Measurements from ENCODE around the gene TMEM165.

The TMEM165 gene

GRCh38 chr4:55366621-55367020 lies 29.1 kb upstream of the TMEM165 start:
- no peak overlapping the region for H3K9ac ChIP-seq (ENCODE audit: low read length)
- no peak overlapping the region for H4K91ac ChIP-seq (ENCODE audit: low read depth, low read length)
- no peaks in the 10 kb centered on the region for H3K27me3 ChIP-seq (ENCODE audit: insufficient read depth, low read length)
- no peak overlapping the region for H2BK120ac ChIP-seq (ENCODE audit: insufficient read depth, low read length, poor library complexity)
- H2BK12ac ChIP-seq (ENCODE audit: low read length) = no peak overlapping the region
- no peak overlapping the region for H4K12ac ChIP-seq (ENCODE audit: low read depth, low read length)
- H3K4me1 ChIP-seq (ENCODE audit: control insufficient read depth in 1 of 2, insufficient read depth in 2 of 2, low read length in 2 of 2) = no peaks in the 10 kb centered on the region
- DNase-seq = no peak
- H4K8ac ChIP-seq (ENCODE audit: low read depth, low read length) = no peak overlapping the region
- H3K79me2 ChIP-seq (ENCODE audit: control insufficient read depth, insufficient read depth, low read length, poor library complexity) = no peaks in the 10 kb centered on the region
- H3K4me3 ChIP-seq (ENCODE audit: low read depth, low read length) = no peak overlapping the region
- no peak overlapping the region for H3K23ac ChIP-seq (ENCODE audit: low read length)
- H2AK5ac ChIP-seq (ENCODE audit: low read length) = no peak overlapping the region
- no peak overlapping the region for H3K4ac ChIP-seq (ENCODE audit: low read depth, low read length)
- H3K27ac ChIP-seq (ENCODE audit: low read depth, low read length) = no peak overlapping the region
- no peak overlapping the region for H2BK5ac ChIP-seq (ENCODE audit: low read depth, low read length, poor library complexity)
- peaks cover 0 to 1% of the 10 kb centered on the region in 2 experiments for H3K36me3 ChIP-seq (ENCODE audit: control insufficient read depth in 1 of 2, insufficient read depth in 2 of 2, low read length in 2 of 2)
- no peak overlapping the region for H3K18ac ChIP-seq (ENCODE audit: low read length)
- no peaks in the 10 kb centered on the region for H3K9me3 ChIP-seq (ENCODE audit: insufficient read depth, low read depth, low read length)
- no peaks in the 10 kb centered on the region for H3K79me1 ChIP-seq (ENCODE audit: low read length)
- WGBS (ENCODE audit: extremely low coverage, insufficient coverage, insufficient read length) = no CpG with 5 or more reads among the region's 7 CpGs
- H2AFZ ChIP-seq (ENCODE audit: insufficient read depth, low read length, poor library complexity) = no peak overlapping the region
- no peak overlapping the region for H3K14ac ChIP-seq (ENCODE audit: low read length)
- H3K4me2 ChIP-seq (ENCODE audit: low read length) = no peak overlapping the region

- no peak overlapping the region for H3K9ac ChIP-seq (ENCODE audit: low read length)
- H4K91ac ChIP-seq (ENCODE audit: low read depth, low read length) = no peak overlapping the region
- H2AFZ ChIP-seq (ENCODE audit: insufficient read depth, low read length, poor library complexity) = no peak overlapping the region
- no peak overlapping the region for H3K4me2 ChIP-seq (ENCODE audit: low read length)
- H3K18ac ChIP-seq (ENCODE audit: low read length) = no peak overlapping the region
- no peak overlapping the region for H2BK12ac ChIP-seq (ENCODE audit: low read length)
- H3K36me3 ChIP-seq (ENCODE audit: control insufficient read depth in 1 of 2, insufficient read depth in 2 of 2, low read length in 2 of 2) = peaks cover 0 to 1% of the 10 kb centered on the region in 2 experiments
- no peaks in the 10 kb centered on the region for H3K9me3 ChIP-seq (ENCODE audit: insufficient read depth, low read depth, low read length)
- H2BK5ac ChIP-seq (ENCODE audit: low read depth, low read length, poor library complexity) = no peak overlapping the region
- WGBS (ENCODE audit: extremely low coverage, insufficient coverage, insufficient read length) = no CpG with 5 or more reads among the region's 6 CpGs
- no peak overlapping the region for H2BK120ac ChIP-seq (ENCODE audit: insufficient read depth, low read length, poor library complexity)
- no peaks in the 10 kb centered on the region for H3K4me1 ChIP-seq (ENCODE audit: control insufficient read depth in 1 of 2, insufficient read depth in 2 of 2, low read length in 2 of 2)
- H4K8ac ChIP-seq (ENCODE audit: low read depth, low read length) = no peak overlapping the region
- no peak overlapping the region for H4K12ac ChIP-seq (ENCODE audit: low read depth, low read length)
- no peak for DNase-seq
- no peaks in the 10 kb centered on the region for H3K27me3 ChIP-seq (ENCODE audit: insufficient read depth, low read length)
- no peak overlapping the region for H3K4me3 ChIP-seq (ENCODE audit: low read depth, low read length)
- no peak overlapping the region for H3K14ac ChIP-seq (ENCODE audit: low read length)
- no peaks in the 10 kb centered on the region for H3K79me2 ChIP-seq (ENCODE audit: control insufficient read depth, insufficient read depth, low read length, poor library complexity)
- no peaks in the 10 kb centered on the region for H3K79me1 ChIP-seq (ENCODE audit: low read length)
- no peak overlapping the region for H3K27ac ChIP-seq (ENCODE audit: low read depth, low read length)
- no peak overlapping the region for H3K4ac ChIP-seq (ENCODE audit: low read depth, low read length)
- no peak overlapping the region for H3K23ac ChIP-seq (ENCODE audit: low read length)
- no peak overlapping the region for H2AK5ac ChIP-seq (ENCODE audit: low read length)
Observed at GRCh38 chr4:55367084-55367722, 28.6 kb upstream of the TMEM165 start.

- Histone ChIP-seq H2BK120ac (ENCODE audit: insufficient read depth, low read length, poor library complexity) (no peak overlapping the region), H3K79me2 (ENCODE audit: control insufficient read depth, insufficient read depth, low read length, poor library complexity) (no peaks in the 10 kb centered on the region), H3K4me1 (ENCODE audit: control insufficient read depth in 1 of 2, insufficient read depth in 2 of 2, low read length in 2 of 2) (no peaks in the 10 kb centered on the region), H2AFZ (ENCODE audit: insufficient read depth, low read length, poor library complexity) (no peak overlapping the region), H3K4me3 (ENCODE audit: low read depth, low read length) (no peak overlapping the region), H3K4me2 (ENCODE audit: low read length) (no peak overlapping the region), H3K9me3 (ENCODE audit: insufficient read depth, low read depth, low read length) (no peaks in the 10 kb centered on the region), H2BK12ac (ENCODE audit: low read length) (no peak overlapping the region), H3K36me3 (ENCODE audit: control insufficient read depth in 1 of 2, insufficient read depth in 2 of 2, low read length in 2 of 2) (peaks cover 0 to 1% of the 10 kb centered on the region in 2 experiments), H3K14ac (ENCODE audit: low read length) (no peak overlapping the region), H3K23ac (ENCODE audit: low read length) (no peak overlapping the region), H4K91ac (ENCODE audit: low read depth, low read length) (no peak overlapping the region), H3K27ac (ENCODE audit: low read depth, low read length) (no peak overlapping the region), H2AK5ac (ENCODE audit: low read length) (no peak overlapping the region), H3K9ac (ENCODE audit: low read length) (no peak overlapping the region), H3K79me1 (ENCODE audit: low read length) (no peaks in the 10 kb centered on the region), H3K27me3 (ENCODE audit: insufficient read depth, low read length) (no peaks in the 10 kb centered on the region), H3K18ac (ENCODE audit: low read length) (no peak overlapping the region), H2BK5ac (ENCODE audit: low read depth, low read length, poor library complexity) (no peak overlapping the region), H3K4ac (ENCODE audit: low read depth, low read length) (no peak overlapping the region), H4K8ac (ENCODE audit: low read depth, low read length) (no peak overlapping the region), H4K12ac (ENCODE audit: low read depth, low read length) (no peak overlapping the region)
- DNase-seq = no peak
- WGBS (ENCODE audit: extremely low coverage, insufficient coverage, insufficient read length) = no CpG with 5 or more reads among the region's 2 CpGs
Observed at GRCh38 chr4:55369968-55370367, 25.8 kb upstream of the TMEM165 start.

GRCh38 chr4:55372259-55372658 lies 23.5 kb upstream of the TMEM165 start:
- H4K91ac ChIP-seq (ENCODE audit: low read depth, low read length) = no peak overlapping the region
- H3K36me3 ChIP-seq (ENCODE audit: control insufficient read depth in 1 of 2, insufficient read depth in 2 of 2, low read length in 2 of 2) = peaks cover 0 to 1% of the 10 kb centered on the region in 2 experiments
- DNase-seq = no peak
- no peak overlapping the region for H3K4me2 ChIP-seq (ENCODE audit: low read length)
- no peak overlapping the region for H4K12ac ChIP-seq (ENCODE audit: low read depth, low read length)
- no peaks in the 10 kb centered on the region for H3K9me3 ChIP-seq (ENCODE audit: insufficient read depth, low read depth, low read length)
- H3K9ac ChIP-seq (ENCODE audit: low read length) = no peak overlapping the region
- H3K4ac ChIP-seq (ENCODE audit: low read depth, low read length) = no peak overlapping the region
- no peaks in the 10 kb centered on the region for H3K4me1 ChIP-seq (ENCODE audit: control insufficient read depth in 1 of 2, insufficient read depth in 2 of 2, low read length in 2 of 2)
- no peak overlapping the region for H2BK120ac ChIP-seq (ENCODE audit: insufficient read depth, low read length, poor library complexity)
- no peak overlapping the region for H3K14ac ChIP-seq (ENCODE audit: low read length)
- no peak overlapping the region for H2BK5ac ChIP-seq (ENCODE audit: low read depth, low read length, poor library complexity)
- H3K18ac ChIP-seq (ENCODE audit: low read length) = no peak overlapping the region
- no peak overlapping the region for H3K4me3 ChIP-seq (ENCODE audit: low read depth, low read length)
- no peaks in the 10 kb centered on the region for H3K27me3 ChIP-seq (ENCODE audit: insufficient read depth, low read length)
- no peaks in the 10 kb centered on the region for H3K79me1 ChIP-seq (ENCODE audit: low read length)
- no peak overlapping the region for H4K8ac ChIP-seq (ENCODE audit: low read depth, low read length)
- no peak overlapping the region for H2BK12ac ChIP-seq (ENCODE audit: low read length)
- no peaks in the 10 kb centered on the region for H3K79me2 ChIP-seq (ENCODE audit: control insufficient read depth, insufficient read depth, low read length, poor library complexity)
- no peak overlapping the region for H3K27ac ChIP-seq (ENCODE audit: low read depth, low read length)
- H2AFZ ChIP-seq (ENCODE audit: insufficient read depth, low read length, poor library complexity) = no peak overlapping the region
- no peak overlapping the region for H3K23ac ChIP-seq (ENCODE audit: low read length)
- no peak overlapping the region for H2AK5ac ChIP-seq (ENCODE audit: low read length)
- WGBS (ENCODE audit: extremely low coverage, insufficient coverage, insufficient read length) = no CpG with 5 or more reads among the region's 7 CpGs

Measured in trophoblast cell (in vitro differentiated cells and primary cell).